Breast epithelium (tissue), 3 donors: ENCODE data around the gene ATG14.

ENCODE experiments used
- POLR2A ChIP-seq: fragments of 450-650 bp; IDR thresholded peaks from one replicate; pipeline ENCODE4 v1.6.1; 2016; ENCODE audit warnings: antibody characterized with exemption, mild to moderate bottlenecking, moderate library complexity
- TF ChIP-seq, protein P1 (sequence below), 3 donors: fragments of 450-650 bp; IDR thresholded peaks; one replicate each; pipeline ENCODE4 v1.5.1; 2016 to 2017; ENCODE audit warnings: antibody characterized with exemption in 3 of 3, mild to moderate bottlenecking in 3 of 3, moderate library complexity in 3 of 3

GRCh38 chr14:55430024-55430690 lies 18.5 kb upstream of the ATG14 start:
- TF ChIP-seq, protein P1, sequence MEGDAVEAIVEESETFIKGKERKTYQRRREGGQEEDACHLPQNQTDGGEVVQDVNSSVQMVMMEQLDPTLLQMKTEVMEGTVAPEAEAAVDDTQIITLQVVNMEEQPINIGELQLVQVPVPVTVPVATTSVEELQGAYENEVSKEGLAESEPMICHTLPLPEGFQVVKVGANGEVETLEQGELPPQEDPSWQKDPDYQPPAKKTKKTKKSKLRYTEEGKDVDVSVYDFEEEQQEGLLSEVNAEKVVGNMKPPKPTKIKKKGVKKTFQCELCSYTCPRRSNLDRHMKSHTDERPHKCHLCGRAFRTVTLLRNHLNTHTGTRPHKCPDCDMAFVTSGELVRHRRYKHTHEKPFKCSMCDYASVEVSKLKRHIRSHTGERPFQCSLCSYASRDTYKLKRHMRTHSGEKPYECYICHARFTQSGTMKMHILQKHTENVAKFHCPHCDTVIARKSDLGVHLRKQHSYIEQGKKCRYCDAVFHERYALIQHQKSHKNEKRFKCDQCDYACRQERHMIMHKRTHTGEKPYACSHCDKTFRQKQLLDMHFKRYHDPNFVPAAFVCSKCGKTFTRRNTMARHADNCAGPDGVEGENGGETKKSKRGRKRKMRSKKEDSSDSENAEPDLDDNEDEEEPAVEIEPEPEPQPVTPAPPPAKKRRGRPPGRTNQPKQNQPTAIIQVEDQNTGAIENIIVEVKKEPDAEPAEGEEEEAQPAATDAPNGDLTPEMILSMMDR (IDR thresholded peaks at IDR 0.05) = peak in 2 of 3 donors; percentile 32 to 52
- no peak for TF ChIP-seq POLR2A
